Hair follicular keratinocyte (primary cell): ENCODE results near the gene PLGRKT. TPM values are rescaled to one million over a fixed set of nuclear protein-coding genes. Genes with fewer than 3 reads are reported as not detected.

ENCODE experiments used
- total RNA-seq: library from RNA; depleted of rRNA; stranded (reverse); fragments of >200 nt; gene quantifications from 2 replicates; pipeline ENCODE4 v1.2.3, GENCODE V29; 2015

PLGRKT gene
- 72.7 and 72.8 TPM in 2 replicates for total RNA-seq

GRCh38 chr9:5437254-5438216 lies at the start of gene PLGRKT:
PLGRKT (minus strand) TSS chr9:5437925; CDS start chr9:5431977, 5,948 bp downstream.

GRCh38 chr9:5450359-5451091 lies 12.8 kb upstream of the PLGRKT start, which contains the start of gene CD274:
CD274 (plus strand) TSS chr9:5450542; CDS start chr9:5456114, 5,572 bp downstream.

GRCh38 chr9:5338992-5339981 lies 98.4 kb downstream of the PLGRKT start, which contains the start of gene RLN1:
RLN1 (minus strand) TSS chr9:5339876; CDS start chr9:5339746, 130 bp downstream.

Other genes starting within 250 kb of the PLGRKT start
- not detected in 2 replicates for gene INSL4, start 206.5 kb downstream of the PLGRKT start, total RNA-seq
- gene RLN2, start 133.2 kb downstream of the PLGRKT start, total RNA-seq: 0.15 TPM in 1 of 2 replicates, not detected in the other
- 0.42 TPM in 1 of 2 replicates, not detected in the other for gene RLN1, start 98.0 kb downstream of the PLGRKT start, total RNA-seq
- 10.7 and 12.0 TPM in 2 replicates for gene CD274, start 12.6 kb upstream of the PLGRKT start, total RNA-seq
- 10.8 and 13.5 TPM in 2 replicates for gene PDCD1LG2, start 72.6 kb upstream of the PLGRKT start, total RNA-seq
- 11.8 TPM in 2 replicates for gene RIC1, start 191.2 kb upstream of the PLGRKT start, total RNA-seq